GM21576 (cell line): Measurements from ENCODE around the gene AMFR.

Experiments
- ATAC-seq: cut with Tn5 transposase; IDR thresholded peaks from one replicate; pipeline ENCODE4 v1.9.1; 2021; ENCODE audit warnings: mild to moderate bottlenecking, moderate library complexity; ENCODE audit not compliant: unreplicated experiment

Gene AMFR

GRCh38 chr16:56314244-56314850, 111.0 kb downstream of the AMFR start:
- no peak for ATAC-seq

GRCh38 chr16:56312556-56312955, 112.8 kb downstream of the AMFR start:
- no peak for ATAC-seq

GRCh38 chr16:56312028-56312300, 113.4 kb downstream of the AMFR start:
- no peak for ATAC-seq
